Neural progenitor cell (in vitro differentiated cells): ENCODE data around the gene MYLIP.

ENCODE experiments used
- CTCF ChIP-seq: fragments of 200-600 bp; sonication (generic); IDR thresholded peaks from 2 replicates; pipeline ENCODE4 v1.5.1; 2017; ENCODE audit warnings: antibody characterized with exemption, mild to moderate bottlenecking
- EZH2 ChIP-seq: fragments of 200-600 bp; sonication (generic); IDR thresholded peaks from 2 replicates; pipeline ENCODE4 v1.6.1; 2017; ENCODE audit warnings: antibody characterized with exemption, mild to moderate bottlenecking, moderate library complexity

DNA sequence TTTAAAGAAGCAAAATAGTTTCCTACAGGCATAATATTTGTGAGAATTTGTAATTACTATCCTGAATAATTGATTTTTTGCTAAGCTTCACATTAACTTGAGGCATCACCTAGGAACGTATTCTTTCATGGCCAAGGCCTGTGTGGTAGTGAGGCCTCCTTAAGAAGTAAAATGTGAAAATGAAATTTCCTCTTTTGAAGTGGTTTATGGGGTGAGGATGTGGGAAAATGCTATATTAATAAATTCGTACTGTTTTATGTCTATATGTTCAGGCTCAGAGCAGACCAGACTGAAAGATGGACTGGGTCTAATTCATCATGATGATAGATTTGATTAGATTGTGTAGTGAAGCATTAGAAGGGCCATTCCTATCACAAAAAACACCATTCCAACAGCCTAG lies 33.1 kb downstream of the MYLIP start:
- TF ChIP-seq CTCF (no peak), EZH2 (no peak)
